ENCODE results near the gene NINJ2. TPM values are rescaled to one million over a fixed set of nuclear protein-coding genes. Genes with fewer than 3 reads are reported as not detected.
A peak's percentile ranks its signal among the peaks of the same experiment; 100 is the strongest.

NINJ2 gene
- total and polyA plus RNA-seq, 12 donors, result 1.1 to 9.1 (median 2.0) TPM

GRCh38 chr12:576615-577110, 86.6 kb downstream of the NINJ2 start:
- Histone ChIP-seq H3K4me1 (replicated peaks in 1 of 2) (peaks cover 21 to 24% of the 10 kb centered on the region in 2 donors), H3K27me3 (no peaks in the 10 kb centered on the region), H3K4me3 (peak overlapping the region in 1 of 4 donors; percentile 7), H3K36me3 (replicated peaks in 1 of 2) (no peaks in the 10 kb centered on the region), H3K9me3 (replicated peaks in 1 of 3) (no peaks in the 10 kb centered on the region), H3K27ac (peak overlapping the region in 1 of 5 donors; percentile 66)
- no peak for DNase-seq
- intact Hi-C loops (cut with DNase I), result loop anchor here in 1 of 2 donors (5.0 to 10.0 kb wide), 2 partner anchors 68 to 176 kb away; partner anchors contain the start of gene WNK1
- no peak for TF ChIP-seq CTCF (IDR thresholded peaks at IDR 0.05)
- TF ChIP-seq POLR2A (IDR thresholded peaks at IDR 0.05), result no peak
- 88 to 93% (median 92%) methylated on average over 10 to 14 of the region's 14 CpGs for WGBS, 4 donors

DNA sequence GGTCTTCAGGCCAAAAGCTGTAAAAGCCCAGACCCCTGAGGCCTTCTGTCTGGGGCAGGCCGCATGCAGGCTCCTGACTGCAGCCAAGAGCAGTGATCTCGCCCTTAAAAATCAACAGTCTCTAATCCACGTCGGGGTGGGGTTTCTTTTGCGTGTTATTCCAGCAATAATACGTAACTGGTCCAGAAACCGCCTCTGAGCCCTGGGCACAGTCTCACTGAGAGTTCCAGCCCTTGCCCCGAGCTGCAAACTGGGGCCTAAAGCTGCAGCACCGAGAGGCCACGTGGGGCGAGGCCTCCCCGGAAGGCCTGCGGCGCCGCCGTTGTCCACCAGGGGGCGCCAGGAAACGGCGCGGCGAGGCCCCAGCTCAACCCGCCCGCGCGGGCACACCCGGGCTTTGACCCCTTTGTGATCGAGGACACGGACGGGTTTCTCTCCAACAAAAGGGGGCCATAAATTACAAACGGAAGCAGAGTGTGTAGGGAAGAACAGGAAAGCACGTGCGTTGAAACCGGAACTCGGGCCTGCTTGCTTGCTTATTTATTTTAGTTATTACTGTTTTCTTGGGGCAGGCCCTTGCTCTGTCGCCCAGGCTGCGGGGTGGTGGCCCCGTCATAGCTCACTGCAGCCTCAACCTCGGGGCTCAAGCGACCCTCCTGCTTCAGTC, 87.2 kb downstream of the NINJ2 start:
- Histone ChIP-seq H3K36me3 (replicated peaks in 1 of 2) (no peaks in the 10 kb centered on the region), H3K27ac (peak overlapping the region in 1 of 5 donors; percentile 66), H3K9me3 (replicated peaks in 1 of 3) (no peaks in the 10 kb centered on the region), H3K4me1 (replicated peaks in 1 of 2) (peaks cover 22 to 30% of the 10 kb centered on the region in 2 donors), H3K4me3 (peak overlapping the region in 1 of 4 donors; percentile 7), H3K27me3 (no peaks in the 10 kb centered on the region)
- DNase-seq, result peak; percentile 66 to 83 (median 74)
- intact Hi-C loops (cut with DNase I), result loop anchor here in 1 of 2 donors (5.0 to 10.0 kb wide), 2 partner anchors 69 to 176 kb away; partner anchors contain the start of gene WNK1
- WGBS, 4 donors, result 8 to 11% (median 10%) methylated on average over 18 to 39 of the region's 39 CpGs
- TF ChIP-seq CTCF (IDR thresholded peaks at IDR 0.05) (peak; percentile 89 to 99 (median 99)), POLR2A (IDR thresholded peaks at IDR 0.05) (no peak)

GRCh38 chr12:575129-575502, 88.1 kb downstream of the NINJ2 start:
- Histone ChIP-seq H3K4me1 (replicated peaks in 1 of 2) (peaks cover 22 to 39% of the 10 kb centered on the region in 2 donors), H3K9me3 (replicated peaks in 1 of 3) (no peaks in the 10 kb centered on the region), H3K27ac (peak overlapping the region in 1 of 5 donors; percentile 66), H3K4me3 (no peak overlapping the region), H3K36me3 (replicated peaks in 1 of 2) (no peaks in the 10 kb centered on the region), H3K27me3 (no peaks in the 10 kb centered on the region)
- WGBS, 4 donors, result 80 to 89% (median 87%) methylated on average over 6 to 7 of the region's 7 CpGs
- no peak for TF ChIP-seq CTCF (IDR thresholded peaks at IDR 0.05)
- no peak for TF ChIP-seq POLR2A (IDR thresholded peaks at IDR 0.05)
- no peak for DNase-seq
- intact Hi-C loops (cut with DNase I), result loop anchor here in 1 of 2 donors (5.0 to 10.0 kb wide), 2 partner anchors 70 to 177 kb away; partner anchors contain the start of gene WNK1

- peak overlapping the region in 1 of 5 donors; percentile 66 for H3K27ac ChIP-seq
- WGBS, 4 donors, result 85 to 97% (median 93%) methylated on average over 3 of the region's 3 CpGs
- no peaks in the 10 kb centered on the region for H3K9me3 ChIP-seq (replicated peaks in 1 of 3)
- no peaks in the 10 kb centered on the region for H3K27me3 ChIP-seq
- intact Hi-C loops (cut with DNase I), result loop anchor here (5.0 to 10.0 kb wide), 2 partner anchors 70 to 178 kb away; partner anchors contain the start of gene WNK1 (in 2 of the 2)
- peaks cover 22 to 42% of the 10 kb centered on the region in 2 donors for H3K4me1 ChIP-seq (replicated peaks in 1 of 2)
- H3K36me3 ChIP-seq (replicated peaks in 1 of 2), result no peaks in the 10 kb centered on the region
- DNase-seq, result no peak
- TF ChIP-seq CTCF (IDR thresholded peaks at IDR 0.05) (no peak), POLR2A (IDR thresholded peaks at IDR 0.05) (no peak)
- no peak overlapping the region for H3K4me3 ChIP-seq
Measured at GRCh38 chr12:574475-575128, 88.6 kb downstream of the NINJ2 start.
